ENCODE measurements around the gene FCHO1.

FCHO1 gene

DNA sequence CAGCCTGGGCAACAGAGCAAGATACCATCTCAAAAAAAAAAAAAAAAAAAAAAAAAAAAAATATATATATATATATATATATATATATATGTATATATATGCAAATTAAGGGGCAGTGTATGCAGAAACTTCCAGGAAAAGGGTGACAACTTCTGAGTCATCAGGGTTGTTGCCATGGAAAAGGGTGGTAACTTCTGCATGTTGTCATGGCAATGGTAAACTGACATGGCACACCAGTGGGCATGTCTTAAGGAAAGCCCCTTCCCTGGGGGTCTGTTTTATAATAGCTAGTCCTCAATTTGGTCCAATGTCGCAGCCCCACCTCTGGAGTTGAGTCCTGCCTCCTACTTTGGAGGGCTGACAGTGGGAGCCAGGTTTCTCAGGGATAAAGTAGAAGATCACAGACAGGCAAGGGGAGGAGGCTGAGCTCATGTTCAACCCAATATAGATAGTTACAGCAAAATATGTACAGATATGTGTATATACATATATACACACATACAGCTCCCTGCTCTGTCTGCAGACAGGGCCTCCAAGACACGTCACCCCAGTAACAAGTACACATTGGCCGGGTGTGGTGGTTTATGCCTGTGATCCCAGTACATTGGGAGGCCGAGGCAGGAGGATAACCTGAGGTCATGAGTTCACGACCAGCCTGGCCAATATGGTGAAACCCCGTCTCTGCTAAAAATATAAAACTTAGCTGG lies 7.2 kb upstream of the FCHO1 start:
- TF ChIP-seq, protein P1, sequence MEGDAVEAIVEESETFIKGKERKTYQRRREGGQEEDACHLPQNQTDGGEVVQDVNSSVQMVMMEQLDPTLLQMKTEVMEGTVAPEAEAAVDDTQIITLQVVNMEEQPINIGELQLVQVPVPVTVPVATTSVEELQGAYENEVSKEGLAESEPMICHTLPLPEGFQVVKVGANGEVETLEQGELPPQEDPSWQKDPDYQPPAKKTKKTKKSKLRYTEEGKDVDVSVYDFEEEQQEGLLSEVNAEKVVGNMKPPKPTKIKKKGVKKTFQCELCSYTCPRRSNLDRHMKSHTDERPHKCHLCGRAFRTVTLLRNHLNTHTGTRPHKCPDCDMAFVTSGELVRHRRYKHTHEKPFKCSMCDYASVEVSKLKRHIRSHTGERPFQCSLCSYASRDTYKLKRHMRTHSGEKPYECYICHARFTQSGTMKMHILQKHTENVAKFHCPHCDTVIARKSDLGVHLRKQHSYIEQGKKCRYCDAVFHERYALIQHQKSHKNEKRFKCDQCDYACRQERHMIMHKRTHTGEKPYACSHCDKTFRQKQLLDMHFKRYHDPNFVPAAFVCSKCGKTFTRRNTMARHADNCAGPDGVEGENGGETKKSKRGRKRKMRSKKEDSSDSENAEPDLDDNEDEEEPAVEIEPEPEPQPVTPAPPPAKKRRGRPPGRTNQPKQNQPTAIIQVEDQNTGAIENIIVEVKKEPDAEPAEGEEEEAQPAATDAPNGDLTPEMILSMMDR (IDR thresholded peaks at IDR 0.05; ENCODE audit: control insufficient read depth, insufficient read depth, low read depth, low read length, missing control alignments): no peak
- H3K4me3 ChIP-seq (ENCODE audit: control insufficient read depth, low read depth, low read length): no peak overlapping the region
- DNase-seq (ENCODE audit: low read depth): no peak

DNA sequence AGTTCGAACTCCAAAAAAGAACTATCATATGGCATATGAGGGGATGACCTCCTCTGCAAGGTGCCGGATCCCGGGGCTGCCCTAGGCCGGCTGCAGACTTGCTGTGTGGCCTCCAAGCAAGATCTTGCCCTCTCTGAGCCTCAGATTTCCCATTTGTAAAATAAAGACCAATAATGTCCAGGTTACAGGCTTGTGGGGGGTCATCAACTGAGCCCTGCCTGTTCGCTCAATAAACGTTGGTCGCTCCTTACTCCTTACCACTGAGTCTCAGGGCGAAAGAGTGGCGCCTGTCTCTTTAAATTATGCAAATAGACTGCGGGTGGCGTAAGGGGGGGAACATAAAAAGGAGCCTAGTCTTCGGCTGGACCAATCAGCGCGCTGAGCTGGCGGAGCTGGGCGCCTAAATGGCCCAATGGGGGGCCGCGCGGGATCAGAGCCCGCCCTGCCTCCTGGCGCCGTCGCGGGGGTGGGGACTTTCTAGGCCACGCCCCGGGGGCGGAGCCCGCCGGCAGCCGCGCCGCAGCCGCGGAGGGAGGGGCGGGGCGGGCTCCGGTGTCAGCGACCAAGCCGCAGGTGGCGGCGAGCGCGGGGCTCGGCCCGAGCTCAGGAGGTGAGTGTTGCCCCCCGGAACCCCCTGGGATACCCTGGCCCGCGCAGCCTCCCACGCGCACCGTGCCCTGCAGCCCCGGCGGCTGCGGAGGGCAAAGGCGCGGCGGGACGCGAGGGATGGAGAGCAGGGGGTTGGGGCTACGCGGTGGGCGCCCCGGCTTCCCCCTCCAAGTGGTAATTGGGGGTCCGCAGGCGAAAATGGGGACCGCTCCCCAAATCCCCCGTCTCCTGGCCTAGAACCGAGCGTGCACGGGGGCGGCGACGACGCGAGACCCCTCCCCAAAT lies 3.8 kb upstream of the FCHO1 start:
- H3K4me3 ChIP-seq (ENCODE audit: control insufficient read depth, low read depth, low read length): peak overlapping the region; percentile 24
- TF ChIP-seq, protein P1 (IDR thresholded peaks at IDR 0.05; ENCODE audit: control insufficient read depth, insufficient read depth, low read depth, low read length, missing control alignments): no peak
- DNase-seq (ENCODE audit: low read depth): peak; percentile 29

DNA sequence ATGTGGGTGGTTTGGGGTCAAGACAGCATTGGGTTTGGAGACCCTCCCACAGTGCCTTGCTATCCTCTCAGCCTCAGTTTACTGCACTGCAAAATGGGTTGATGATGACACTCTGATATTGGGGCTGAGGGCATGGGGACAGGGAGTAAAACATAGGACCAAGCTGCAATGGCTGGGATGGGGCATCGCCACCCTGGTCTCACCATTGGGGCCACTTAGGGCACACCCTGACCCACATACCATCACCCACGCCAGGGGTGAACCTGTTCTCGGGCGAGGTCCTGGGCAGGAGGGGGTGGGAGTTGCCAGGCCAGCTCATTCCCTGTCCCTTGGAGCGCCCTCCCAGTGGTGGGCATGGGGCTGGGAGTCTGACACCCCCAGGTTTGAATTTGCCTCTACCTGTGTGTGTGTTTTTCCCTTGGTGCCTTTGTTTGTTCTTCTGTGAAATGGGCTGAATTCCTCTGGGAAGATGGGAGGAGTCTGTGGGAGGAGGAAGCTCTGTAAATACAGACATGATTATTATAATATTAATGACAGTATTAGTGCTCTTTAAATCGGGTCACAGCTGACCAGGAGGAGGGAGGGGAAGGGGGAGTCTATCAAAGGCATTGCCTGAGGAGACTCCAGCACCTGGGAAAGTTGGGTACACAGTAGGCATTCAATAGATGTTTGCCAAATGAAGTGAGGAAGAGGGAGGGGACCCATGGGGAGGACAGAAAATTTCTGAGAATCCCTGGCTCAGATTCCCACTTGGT lies 2.2 kb upstream of the FCHO1 start:
- TF ChIP-seq, protein P1 (IDR thresholded peaks at IDR 0.05; ENCODE audit: control insufficient read depth, insufficient read depth, low read depth, low read length, missing control alignments): no peak
- H3K4me3 ChIP-seq (ENCODE audit: control insufficient read depth, low read depth, low read length): no peak overlapping the region
- no peak for DNase-seq (ENCODE audit: low read depth)

DNA sequence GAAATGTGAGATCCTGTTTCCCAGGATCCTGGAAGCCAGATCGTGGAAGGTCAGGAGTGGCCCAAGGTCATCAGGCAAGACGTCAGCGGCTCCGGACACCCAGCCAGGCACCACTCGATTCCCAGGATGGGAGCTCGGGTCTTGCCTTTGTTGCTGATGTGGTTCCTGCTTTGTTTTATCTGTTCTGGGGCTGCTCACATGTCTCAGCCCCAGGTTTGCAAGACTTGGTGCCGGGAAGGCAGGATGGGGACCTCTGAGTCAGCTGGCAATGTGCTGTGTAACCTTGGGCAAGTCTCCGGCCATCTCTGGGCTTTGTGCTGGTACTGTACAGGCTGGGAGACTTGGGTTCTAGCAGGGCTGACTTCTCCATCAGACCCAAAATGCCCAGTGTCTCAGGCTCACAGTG lies 1.4 kb upstream of the FCHO1 start:
- TF ChIP-seq, protein P1 (IDR thresholded peaks at IDR 0.05; ENCODE audit: control insufficient read depth, insufficient read depth, low read depth, low read length, missing control alignments): no peak
- no peak for DNase-seq (ENCODE audit: low read depth)
- no peak overlapping the region for H3K4me3 ChIP-seq (ENCODE audit: control insufficient read depth, low read depth, low read length)

DNA sequence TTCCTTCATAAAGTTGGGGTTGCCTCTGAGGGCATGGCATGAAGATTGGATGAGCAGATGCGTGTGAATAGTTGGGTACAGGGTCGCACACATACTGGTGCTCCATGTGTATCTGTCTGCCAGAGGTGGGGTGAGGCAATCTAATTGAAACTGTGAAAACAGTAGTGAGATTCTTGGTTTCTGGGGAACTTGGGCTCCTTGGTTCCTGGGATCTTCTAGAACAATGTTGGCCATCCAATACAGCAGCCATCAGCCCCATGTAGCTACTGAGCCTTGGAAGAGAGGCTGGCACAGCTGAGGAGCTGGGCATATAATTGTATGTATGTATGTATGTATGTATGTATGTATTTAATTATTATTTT lies 616 bp downstream of the FCHO1 start:
- H3K4me3 ChIP-seq (ENCODE audit: control insufficient read depth, low read depth, low read length): no peak overlapping the region
- no peak for DNase-seq (ENCODE audit: low read depth)
- TF ChIP-seq, protein P1 (IDR thresholded peaks at IDR 0.05; ENCODE audit: control insufficient read depth, insufficient read depth, low read depth, low read length, missing control alignments): no peak

DNA sequence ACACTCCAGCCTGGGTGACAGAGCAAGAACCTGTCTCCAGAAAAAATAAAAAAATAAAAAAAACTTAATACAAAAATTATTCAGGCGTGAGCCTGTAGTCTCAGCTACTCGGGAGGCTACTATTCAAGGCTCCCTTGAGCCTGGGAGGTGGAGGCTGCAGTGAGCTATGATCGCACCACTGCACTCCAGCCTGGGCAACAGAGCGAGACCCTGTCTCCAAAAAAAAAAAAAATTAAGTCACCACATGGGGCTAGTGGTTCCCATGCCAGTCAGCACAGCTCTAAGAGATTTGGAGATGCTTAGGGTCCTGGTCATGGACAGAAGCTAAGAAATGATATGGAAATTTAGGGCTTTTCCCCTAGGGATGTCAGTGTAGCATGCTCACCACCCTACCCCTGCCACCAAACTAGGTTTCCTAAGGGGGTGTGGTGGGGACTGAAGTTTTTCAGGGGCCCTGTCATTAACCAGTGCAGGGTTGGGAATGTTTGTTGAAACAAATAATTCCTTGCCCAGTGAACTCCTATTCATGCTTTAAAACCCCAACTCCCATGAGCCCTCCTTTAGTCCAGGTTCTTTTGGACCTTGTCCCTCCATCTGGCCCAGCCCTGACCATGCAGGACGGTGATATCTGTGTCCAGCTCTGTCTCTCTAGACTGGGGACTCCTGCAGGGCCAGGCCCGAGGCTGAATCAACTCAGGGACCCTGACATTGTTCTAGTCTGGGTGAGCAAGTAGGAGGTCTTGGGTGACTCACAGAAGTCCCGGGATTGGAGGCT lies 1.8 kb downstream of the FCHO1 start:
- TF ChIP-seq, protein P1 (IDR thresholded peaks at IDR 0.05; ENCODE audit: control insufficient read depth, insufficient read depth, low read depth, low read length, missing control alignments): no peak

More for the DNA sequence above, 1.8 kb downstream of the FCHO1 start:
- H3K4me3 ChIP-seq (ENCODE audit: control insufficient read depth, low read depth, low read length): no peak overlapping the region
- no peak for DNase-seq (ENCODE audit: low read depth)

Measured in AG09309 (cell line).